SH-SY5Y (cell line): ENCODE measurements around the gene AKR7A2.

Experiments used
- GATA2 ChIP-seq: IDR thresholded peaks from 2 replicates; pipeline ENCODE4 v1.6.1; 2011; ENCODE audit warnings: mild to moderate bottlenecking, low read depth, low read length
- GATA3 ChIP-seq: IDR thresholded peaks from 2 replicates; pipeline ENCODE4 v1.6.1; 2011; ENCODE audit warnings: low read depth, mild to moderate bottlenecking, low read length, moderate library complexity

DNA sequence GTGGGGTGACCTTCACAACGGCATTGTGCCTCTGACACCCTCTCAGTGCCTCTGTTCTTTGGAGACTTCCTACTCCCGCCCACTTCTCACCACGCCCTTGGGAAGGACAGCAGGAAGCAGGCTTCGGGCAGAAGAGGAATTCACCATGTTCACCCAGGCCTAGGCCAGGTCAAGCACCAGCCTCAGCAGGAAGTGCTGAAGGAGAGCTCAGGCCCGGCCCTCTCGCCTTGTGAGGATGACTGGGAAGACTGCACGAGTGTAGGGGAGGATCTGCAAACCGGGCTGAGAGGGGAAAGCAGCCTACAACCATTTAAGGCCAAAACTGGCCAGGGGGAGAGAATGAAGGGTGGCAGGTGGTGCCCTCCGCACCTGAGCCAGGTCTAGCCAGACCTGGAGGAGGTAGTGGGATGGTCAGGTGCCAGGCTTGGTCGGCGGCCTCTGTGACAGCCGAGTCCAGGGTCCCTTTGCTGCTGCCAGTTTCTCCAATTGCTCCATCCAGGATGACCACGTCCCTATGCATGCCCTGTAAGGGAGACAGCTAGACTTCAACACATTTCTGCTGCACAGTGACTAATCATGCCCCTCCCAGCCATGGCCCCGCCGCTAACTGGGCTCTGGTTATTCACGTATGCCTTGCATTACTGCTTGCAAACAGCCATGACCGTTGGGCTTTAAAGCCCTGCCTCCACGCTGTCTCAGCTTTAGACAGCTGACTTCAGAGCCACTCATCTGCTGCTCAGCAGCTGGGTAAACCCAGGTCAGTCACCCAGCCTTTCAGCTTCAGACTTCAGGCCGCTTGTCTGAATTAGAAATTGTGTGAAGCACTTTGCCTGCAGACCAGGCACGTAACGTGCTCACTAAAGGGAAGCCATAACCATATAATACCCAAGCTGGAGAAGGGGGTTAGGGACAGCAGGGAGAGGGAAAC is 51.5 kb downstream of the AKR7A2 start:
- TF ChIP-seq GATA2 (no peak), GATA3 (no peak)
